A549 (cell line): ENCODE results near the gene MARCHF6.
A peak's percentile ranks its signal among the peaks of the same experiment; 100 is the strongest.

Experiments
- CTCF ChIP-seq: fragments of >200 bp; sonication (Bioruptor Twin); formaldehyde crosslinking; IDR thresholded peaks from 3 replicates; pipeline ENCODE4 v1.5.1; 2016
- ELK1 ChIP-seq: fragments of 150-350 bp; IDR thresholded peaks from 2 replicates; pipeline ENCODE4 v1.6.1; 2014; ENCODE audit warnings: low read depth, mild to moderate bottlenecking, low read length
- EP300 ChIP-seq, 2 experiments: fragments of >200 bp; sonication (Bioruptor Twin); formaldehyde crosslinking; IDR thresholded peaks; 2 replicates in 1 of 2; 3 replicates in 1 of 2; pipeline ENCODE4 v1.6.1; 2016 to 2017
- GATA3 ChIP-seq: IDR thresholded peaks from 2 replicates; pipeline ENCODE4 v1.6.1; 2012; ENCODE audit warnings: borderline replicate concordance
- JUNB ChIP-seq: fragments of >200 bp; sonication (Bioruptor Twin); formaldehyde crosslinking; IDR thresholded peaks from 2 replicates; pipeline ENCODE4 v1.6.1; 2016
- MAFK ChIP-seq: fragments of 450-650 bp; IDR thresholded peaks from 2 replicates; pipeline ENCODE4 v1.6.1; 2014; ENCODE audit not compliant: partially characterized antibody
- MAX ChIP-seq: IDR thresholded peaks from 2 replicates; pipeline ENCODE4 v1.6.1; 2012
- NR3C1 ChIP-seq: fragments of >200 bp; sonication (Bioruptor Twin); formaldehyde crosslinking; IDR thresholded peaks from 3 replicates; pipeline ENCODE4 v1.6.1; 2017
- POLR2A ChIP-seq: IDR thresholded peaks from 2 replicates; pipeline ENCODE4 v1.6.1; 2012; ENCODE audit warnings: mild to moderate bottlenecking, low read length
- REST ChIP-seq: fragments of 200-600 bp; sonication (generic); IDR thresholded peaks from 2 replicates; pipeline ENCODE4 v1.6.1; 2016; ENCODE audit warnings: antibody characterized with exemption, mild to moderate bottlenecking, moderate library complexity

GRCh38 chr5:10323588-10324488 lies 29.7 kb upstream of the MARCHF6 start:
- TF ChIP-seq JUNB = no peak
- TF ChIP-seq REST = no peak
- peak; percentile 60 for TF ChIP-seq MAFK
- TF ChIP-seq ELK1 = no peak
- no peak for TF ChIP-seq EP300 (IDR thresholded peaks at IDR 0.05)
- TF ChIP-seq CTCF = no peak
- no peak for TF ChIP-seq POLR2A
- TF ChIP-seq MAX = no peak
- no peak for TF ChIP-seq NR3C1
- TF ChIP-seq GATA3 = no peak
